ENCODE results near the gene SEMA3G. TPM values are rescaled to one million over a fixed set of nuclear protein-coding genes. Genes with fewer than 3 reads are reported as not detected.

SEMA3G gene
- total RNA-seq, 2 donors from 2014 or later: 5.1 to 5.5 TPM

DNA sequence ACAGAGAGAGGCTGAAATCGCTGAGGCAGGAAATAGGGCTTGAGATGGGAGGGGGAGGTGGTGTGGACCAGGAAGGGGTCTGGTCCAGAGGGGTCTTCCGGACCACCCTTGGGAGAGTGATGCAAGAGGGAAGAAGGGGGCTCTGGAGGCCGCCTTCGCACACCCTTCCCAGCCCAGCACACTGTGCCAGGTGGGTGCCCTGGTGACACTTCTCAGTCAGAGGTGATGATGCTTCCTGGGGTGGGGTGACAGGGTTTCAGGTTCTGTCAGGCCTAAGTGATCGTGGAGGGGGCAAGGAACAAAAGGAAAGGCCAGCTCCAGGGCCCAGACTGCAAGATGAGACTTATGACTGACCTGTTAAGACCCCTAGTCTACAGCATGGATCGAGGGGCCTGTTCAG is 12.7 kb downstream of the SEMA3G start:
- intact Hi-C loops (cut with DNase I, micrococcal nuclease): no loop called here
- DNase-seq (peak in 1 of 2 donors; percentile 1), ATAC-seq (no peak)

DNA sequence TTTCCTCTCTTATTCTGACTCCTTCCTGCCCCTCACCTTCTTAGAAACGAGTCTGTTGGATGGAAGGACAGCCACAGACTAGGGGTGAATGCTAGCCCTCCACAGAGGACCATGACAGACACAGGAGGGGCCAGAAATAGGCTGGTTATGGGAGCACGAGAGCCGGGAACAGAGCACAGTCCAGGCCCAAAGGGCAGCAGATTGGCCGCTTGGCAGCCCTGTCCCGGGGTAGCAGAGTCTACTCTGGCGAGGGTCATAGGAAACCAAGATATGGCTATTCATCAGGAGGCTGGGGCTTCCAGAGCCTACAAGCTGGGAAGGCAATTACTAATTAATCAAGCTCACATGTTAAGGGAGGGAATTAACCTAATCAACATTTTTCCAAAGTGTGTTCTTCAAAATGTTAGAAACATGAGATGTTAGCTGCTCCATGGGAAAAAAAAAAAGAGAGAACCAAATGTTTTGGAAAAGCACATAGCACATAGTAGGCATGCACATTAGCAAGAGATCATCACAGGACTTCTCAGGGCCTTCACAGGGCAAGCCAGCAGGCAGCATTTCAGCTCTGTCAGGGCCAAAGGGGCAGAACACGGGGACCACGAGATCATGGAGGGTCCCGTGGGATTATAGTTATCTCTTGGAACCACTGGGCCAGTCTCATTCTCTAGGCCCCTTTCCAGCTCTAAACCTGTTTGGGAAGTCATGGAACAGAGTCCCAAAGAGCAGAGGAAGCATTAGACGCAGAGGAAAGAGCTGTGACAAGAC is 13.3 kb downstream of the SEMA3G start:
- DNase-seq: no peak
- intact Hi-C loops (cut with DNase I, micrococcal nuclease): no loop called here
- no peak for ATAC-seq

DNA sequence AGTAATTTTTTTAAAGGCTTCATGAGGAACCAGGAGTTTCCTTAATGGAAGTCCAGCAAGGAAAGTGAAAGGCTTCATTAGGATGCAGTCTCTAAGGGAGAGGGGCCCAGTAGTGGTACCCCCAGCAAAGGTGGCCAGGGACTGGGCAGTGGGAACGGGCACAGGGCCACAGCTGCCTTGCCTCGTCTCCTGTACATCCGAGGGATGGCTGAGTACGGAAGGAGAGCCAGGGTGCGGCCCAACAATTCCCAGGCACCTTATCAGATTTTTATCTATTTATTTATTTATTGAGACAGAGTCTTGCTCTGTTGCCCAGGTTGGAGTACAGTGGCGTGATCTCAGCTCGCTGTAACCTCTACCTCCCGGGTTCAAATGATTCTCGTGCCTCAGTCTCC is 14.5 kb downstream of the SEMA3G start:
- DNase-seq (peak in 1 of 2 donors; percentile 1), ATAC-seq (no peak)
- intact Hi-C loops (cut with DNase I, micrococcal nuclease): no loop called here

DNA sequence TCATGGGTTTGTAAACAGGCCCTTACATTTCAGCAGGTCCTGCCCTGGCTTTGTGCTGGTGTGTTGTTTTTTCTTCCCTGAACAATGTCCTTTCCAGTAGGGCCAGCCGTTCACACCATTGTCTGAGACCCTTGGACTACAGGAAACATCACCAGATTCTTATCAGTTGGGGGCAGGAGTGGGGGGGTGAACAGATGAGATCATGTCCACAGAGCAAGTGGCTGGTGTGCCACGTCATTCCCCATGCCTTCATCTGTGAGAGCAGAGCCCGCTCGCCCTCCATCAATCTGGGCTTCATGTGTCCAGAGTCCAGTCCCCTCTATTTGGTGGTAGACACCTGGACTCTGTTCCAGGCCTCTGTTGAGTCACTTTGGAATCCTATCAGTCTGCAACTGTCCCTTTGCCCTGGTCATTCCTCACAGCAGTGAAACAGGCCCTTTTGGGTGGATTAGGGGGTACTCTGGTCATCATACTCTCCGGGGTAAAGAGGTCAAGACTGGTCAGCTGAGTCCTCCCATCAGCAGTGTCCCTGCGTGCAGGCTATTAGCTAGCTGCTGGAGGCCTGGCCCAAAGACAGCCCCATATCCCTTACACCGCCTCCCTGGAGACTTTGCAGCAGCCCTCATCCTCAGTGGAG is 15.0 kb downstream of the SEMA3G start:
- DNase-seq: peak in 1 of 2 donors; percentile 11
- intact Hi-C loops (cut with DNase I, micrococcal nuclease): no loop called here
- no peak for ATAC-seq

GRCh38 chr3:52429031-52429430 is 15.9 kb downstream of the SEMA3G start:
- intact Hi-C loops (cut with DNase I, micrococcal nuclease): no loop called here
- DNase-seq: peak in 1 of 2 donors; percentile 20
- ATAC-seq: no peak

- DNase-seq: peak; percentile 46 to 62
- peak; percentile 86 for ATAC-seq
- intact Hi-C loops (cut with DNase I, micrococcal nuclease): no loop called here
Measured at GRCh38 chr3:52428151-52429005, 16.5 kb downstream of the SEMA3G start.

- ATAC-seq (peak; percentile 48), DNase-seq (no peak)
- intact Hi-C loops (cut with DNase I, micrococcal nuclease): no loop called here
Measured at GRCh38 chr3:52423173-52423572, 21.7 kb downstream of the SEMA3G start.

- DNase-seq: no peak
- intact Hi-C loops (cut with DNase I, micrococcal nuclease): no loop called here
- ATAC-seq: no peak
Measured at GRCh38 chr3:52422669-52423068, 22.2 kb downstream of the SEMA3G start.

GRCh38 chr3:52420388-52420787 is 24.5 kb downstream of the SEMA3G start:
- ATAC-seq (no peak), DNase-seq (no peak)
- intact Hi-C loops (cut with DNase I, micrococcal nuclease): no loop called here

DNA sequence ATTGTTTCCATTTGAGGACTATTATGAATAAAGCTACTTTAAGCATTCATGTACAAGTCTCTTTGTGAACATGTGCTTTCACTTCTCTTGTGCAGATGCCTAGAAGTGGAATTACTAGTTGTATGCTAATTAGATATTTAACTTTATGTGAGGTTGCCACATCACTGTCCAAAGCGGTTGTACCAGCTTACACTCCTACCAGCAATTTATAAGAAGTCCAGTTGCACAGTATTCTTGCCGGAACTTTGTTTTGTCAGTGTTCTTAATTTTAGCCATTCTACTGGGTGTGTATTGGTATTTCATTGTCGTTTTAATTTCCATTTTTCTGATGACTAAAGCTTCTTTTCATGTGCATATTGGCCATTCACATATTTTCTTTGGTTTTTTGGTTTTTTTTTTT is 29.1 kb downstream of the SEMA3G start:
- no peak for DNase-seq
- intact Hi-C loops (cut with DNase I, micrococcal nuclease): no loop called here
- no peak for ATAC-seq

DNA sequence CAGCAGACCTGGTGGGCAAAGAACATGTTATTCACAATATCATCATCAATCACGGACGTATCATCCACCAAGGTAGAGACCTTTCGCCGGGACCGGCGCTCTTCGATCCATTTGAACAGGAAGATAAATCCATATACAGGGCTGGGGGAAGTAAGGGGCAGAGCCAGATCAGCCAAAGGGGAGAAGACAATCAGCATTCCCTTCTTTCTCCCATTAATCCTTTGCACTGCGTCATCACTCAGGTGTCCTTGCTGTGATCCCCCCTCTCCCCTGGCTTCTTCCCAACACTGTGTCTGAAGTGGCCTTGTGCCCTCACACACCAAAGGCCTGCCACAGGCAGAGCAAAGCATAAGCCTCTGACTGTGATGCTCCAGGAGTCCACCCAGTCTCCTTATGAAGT is 36.4 kb downstream of the SEMA3G start:
- intact Hi-C loops (cut with DNase I, micrococcal nuclease): no loop called here
- DNase-seq (no peak), ATAC-seq (no peak)

- no peak for DNase-seq
- ATAC-seq: no peak
- intact Hi-C loops (cut with DNase I, micrococcal nuclease): no loop called here
Measured at GRCh38 chr3:52407779-52408178, 37.1 kb downstream of the SEMA3G start.

DNA sequence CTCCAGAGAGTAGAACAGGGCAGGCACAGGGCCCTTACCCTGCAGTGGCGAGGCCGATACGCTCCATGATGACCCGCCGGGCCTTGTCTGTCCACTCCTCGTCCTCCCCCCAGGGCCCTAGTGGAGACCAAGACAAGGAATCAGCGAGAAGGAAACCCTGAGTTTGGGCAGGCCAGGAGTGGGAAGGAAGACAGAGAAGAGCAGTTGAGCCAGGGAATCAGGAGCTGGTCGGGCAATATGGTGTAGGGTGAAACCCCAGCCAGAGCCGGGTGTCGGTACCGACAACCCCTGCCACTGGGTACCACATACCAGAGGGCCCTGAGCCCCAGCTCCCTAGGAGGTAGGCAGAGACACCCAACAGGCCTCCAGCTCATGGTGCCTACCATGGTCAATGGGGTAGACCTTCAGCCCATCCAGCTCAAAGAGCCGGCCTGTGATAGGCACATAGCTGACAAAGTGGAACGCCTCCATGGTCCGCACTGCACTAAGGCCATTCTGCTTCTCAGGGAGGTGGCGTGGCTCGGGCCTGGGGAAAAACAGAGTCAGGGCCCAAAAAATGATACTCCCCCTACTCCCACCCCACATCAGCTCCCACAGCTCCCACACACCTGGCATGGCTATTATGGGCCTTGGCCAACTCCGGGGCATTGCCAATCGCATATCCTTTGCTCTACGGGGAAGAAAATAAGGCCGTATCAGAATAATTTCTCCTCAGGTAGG is 38.0 kb downstream of the SEMA3G start:
- peak in 1 of 2 donors; percentile 17 for DNase-seq
- intact Hi-C loops (cut with DNase I, micrococcal nuclease): no loop called here
- no peak for ATAC-seq

DNA sequence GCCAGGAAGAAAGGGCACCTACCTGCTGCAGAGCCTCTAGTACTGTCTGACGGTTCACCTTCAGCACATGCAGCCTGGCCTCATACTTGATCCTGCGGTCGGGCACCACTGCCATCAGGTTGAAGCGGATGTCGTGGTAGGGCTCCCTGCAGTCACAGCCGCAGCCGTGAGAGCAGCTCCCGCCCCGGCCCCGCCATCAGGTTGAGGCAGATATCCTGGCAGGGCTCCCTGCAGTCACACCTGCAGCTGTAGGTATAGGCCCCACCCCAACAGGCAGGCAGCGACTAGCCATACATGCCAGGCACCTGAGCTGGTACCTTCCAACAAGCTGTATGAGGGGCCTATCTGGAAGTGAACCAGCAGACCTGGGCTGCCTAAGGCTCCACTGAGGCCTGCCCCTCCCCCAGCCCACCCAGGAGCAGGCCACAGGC is 38.7 kb downstream of the SEMA3G start:
- peak; percentile 77 to 78 for DNase-seq
- ATAC-seq: peak; percentile 38
- intact Hi-C loops (cut with DNase I, micrococcal nuclease): no loop called here

DNA sequence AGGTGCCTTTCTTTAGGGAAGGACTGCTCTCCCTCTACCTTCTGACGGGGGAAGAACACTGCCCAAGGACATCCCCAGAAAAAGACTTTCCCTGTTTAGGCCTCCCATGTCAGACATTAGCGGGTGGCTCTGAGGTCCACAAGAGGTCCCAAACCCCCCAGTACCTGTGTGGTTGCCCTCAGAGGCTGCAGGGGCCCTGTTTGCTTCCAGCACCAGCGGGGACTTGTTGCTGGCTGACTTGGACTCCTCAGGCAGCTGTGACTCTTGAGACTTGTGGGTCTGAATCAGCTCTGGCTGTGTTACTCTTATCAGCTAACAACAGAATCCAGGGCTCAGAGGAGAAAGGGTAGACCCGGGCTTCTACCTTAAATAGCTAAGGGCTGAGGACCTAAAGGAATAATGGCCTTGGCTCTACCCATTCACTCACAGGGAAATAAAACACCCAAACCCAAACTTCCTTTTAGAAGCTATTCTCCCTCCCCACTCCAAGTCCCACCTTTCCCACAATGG is 39.2 kb downstream of the SEMA3G start:
- intact Hi-C loops (cut with DNase I, micrococcal nuclease): no loop called here
- ATAC-seq (no peak), DNase-seq (no peak)

- intact Hi-C loops (cut with DNase I, micrococcal nuclease): no loop called here
Measured at GRCh38 chr3:52405066-52405465, 39.8 kb downstream of the SEMA3G start.

DNA sequence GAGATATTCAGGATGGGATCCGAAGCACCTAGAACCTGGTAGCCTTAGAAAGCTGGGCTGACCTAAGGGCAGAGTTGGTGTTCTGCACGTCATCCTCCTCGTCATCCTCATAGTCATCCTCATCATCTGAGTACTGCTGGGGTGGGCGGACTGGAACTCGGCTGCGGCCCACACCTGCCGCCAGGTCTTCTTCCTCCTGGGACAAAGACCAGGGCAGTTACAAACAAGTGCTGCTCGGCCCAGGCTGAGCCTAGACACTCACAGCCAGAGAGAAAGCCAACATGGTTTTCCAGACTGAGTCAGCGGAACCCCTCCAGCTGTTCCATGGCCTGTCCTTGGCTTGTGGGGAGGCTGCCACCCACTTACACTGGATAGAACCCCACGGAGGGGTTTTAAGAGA is 40.5 kb downstream of the SEMA3G start:
- no peak for DNase-seq
- ATAC-seq: no peak
- intact Hi-C loops (cut with DNase I, micrococcal nuclease): no loop called here

More at GRCh38 chr3:52405066-52405465, 39.8 kb downstream of the SEMA3G start:
- ATAC-seq (no peak), DNase-seq (no peak)

- no peak for DNase-seq
- ATAC-seq: no peak
Measured at GRCh38 chr3:52403955-52404354, 40.9 kb downstream of the SEMA3G start.

More at GRCh38 chr3:52403955-52404354, 40.9 kb downstream of the SEMA3G start:
- intact Hi-C loops (cut with DNase I, micrococcal nuclease): no loop called here
